ENCODE data around the gene SGTA.

DNA sequence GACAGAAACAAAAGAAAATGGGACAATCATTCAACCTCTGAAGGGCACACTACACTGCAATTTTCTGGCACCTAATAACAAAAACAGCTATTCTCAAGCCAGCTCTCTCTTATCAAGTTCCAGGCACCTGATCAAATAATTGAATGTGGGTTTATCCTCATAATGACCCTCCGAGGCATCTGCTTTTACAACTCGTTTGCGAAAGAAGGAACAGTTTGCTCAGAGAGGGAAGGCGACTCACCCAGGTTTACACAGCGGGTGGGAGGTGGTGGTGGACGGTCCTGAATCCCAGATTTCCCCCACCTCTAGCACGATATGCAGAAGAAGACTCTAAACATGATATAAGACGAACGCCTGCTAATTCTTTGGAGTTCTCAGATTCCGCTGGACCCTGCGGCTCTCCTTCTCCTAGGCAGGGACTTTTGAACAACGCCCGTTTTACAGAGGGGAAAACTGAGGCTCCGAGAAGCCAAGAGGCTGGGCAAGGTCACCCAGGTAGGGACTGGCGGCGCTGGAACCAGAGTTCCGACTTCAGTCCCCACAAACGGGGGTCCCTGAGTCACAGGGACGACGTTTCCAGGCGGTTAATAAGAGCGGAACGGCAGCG, 641 bp downstream of the SGTA start:
- TF ChIP-seq, protein P1, sequence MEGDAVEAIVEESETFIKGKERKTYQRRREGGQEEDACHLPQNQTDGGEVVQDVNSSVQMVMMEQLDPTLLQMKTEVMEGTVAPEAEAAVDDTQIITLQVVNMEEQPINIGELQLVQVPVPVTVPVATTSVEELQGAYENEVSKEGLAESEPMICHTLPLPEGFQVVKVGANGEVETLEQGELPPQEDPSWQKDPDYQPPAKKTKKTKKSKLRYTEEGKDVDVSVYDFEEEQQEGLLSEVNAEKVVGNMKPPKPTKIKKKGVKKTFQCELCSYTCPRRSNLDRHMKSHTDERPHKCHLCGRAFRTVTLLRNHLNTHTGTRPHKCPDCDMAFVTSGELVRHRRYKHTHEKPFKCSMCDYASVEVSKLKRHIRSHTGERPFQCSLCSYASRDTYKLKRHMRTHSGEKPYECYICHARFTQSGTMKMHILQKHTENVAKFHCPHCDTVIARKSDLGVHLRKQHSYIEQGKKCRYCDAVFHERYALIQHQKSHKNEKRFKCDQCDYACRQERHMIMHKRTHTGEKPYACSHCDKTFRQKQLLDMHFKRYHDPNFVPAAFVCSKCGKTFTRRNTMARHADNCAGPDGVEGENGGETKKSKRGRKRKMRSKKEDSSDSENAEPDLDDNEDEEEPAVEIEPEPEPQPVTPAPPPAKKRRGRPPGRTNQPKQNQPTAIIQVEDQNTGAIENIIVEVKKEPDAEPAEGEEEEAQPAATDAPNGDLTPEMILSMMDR (IDR thresholded peaks at IDR 0.05) = no peak
- no peak for TF ChIP-seq ZFX (IDR thresholded peaks at IDR 0.05; ENCODE audit: borderline replicate concordance)
